HL-60 (cell line): Measurements from ENCODE around the gene CHPF2.

ENCODE experiments used
- DNase-seq, 2 experiments: peaks; one replicate each; pipeline ENCODE4 v3.0.0-alpha.2; 2010 to 2020; ENCODE audit warnings: low read depth in 1 of 2, low spot score in 1 of 2
- H3K27ac ChIP-seq: fragments of 250-450 bp; sonication (Bioruptor Pico); replicated peaks from 2 replicates; pipeline ENCODE4 v1.5.1; 2020; ENCODE audit warnings: mild to moderate bottlenecking, moderate library complexity
- H3K27me3 ChIP-seq: fragments of 250-450 bp; sonication (Bioruptor Pico); 2 replicates; pipeline ENCODE4 v1.5.1; 2021; ENCODE audit warnings: mild to moderate bottlenecking, moderate library complexity; ENCODE audit not compliant: insufficient read depth, poor library complexity, severe bottlenecking
- H3K4me3 ChIP-seq: replicated peaks from 2 replicates; pipeline ENCODE4 v1.5.1; 2011; ENCODE audit warnings: mild to moderate bottlenecking, control low read depth, low read length; ENCODE audit not compliant: insufficient read depth
- CTCF ChIP-seq: IDR thresholded peaks from one replicate; pipeline ENCODE4 v1.5.1; 2011; ENCODE audit warnings: low read length, control low read depth, inconsistent platforms; ENCODE audit not compliant: insufficient read depth
- GABPA ChIP-seq: IDR thresholded peaks from 2 replicates; pipeline ENCODE4 v1.6.1; 2012; ENCODE audit warnings: low read depth
- POLR2AphosphoS5 ChIP-seq: IDR thresholded peaks from 2 replicates; pipeline ENCODE4 v1.6.1; 2012; ENCODE audit warnings: low read depth
- REST ChIP-seq: IDR thresholded peaks from 2 replicates; pipeline ENCODE4 v1.6.1; 2012; ENCODE audit warnings: low read depth; ENCODE audit not compliant: insufficient replicate concordance
- SPI1 ChIP-seq: IDR thresholded peaks from 2 replicates; pipeline ENCODE4 v1.6.1; 2012; ENCODE audit warnings: low read depth, mild to moderate bottlenecking, borderline replicate concordance

Gene CHPF2

GRCh38 chr7:151260883-151261282, 28.6 kb downstream of the CHPF2 start:
- Histone ChIP-seq H3K27ac (no peak overlapping the region), H3K4me3 (no peak overlapping the region), H3K27me3 (no peaks in the 10 kb centered on the region)
- TF ChIP-seq GABPA (no peak), POLR2AphosphoS5 (no peak), REST (no peak), SPI1 (no peak), CTCF (no peak)
- no peak for DNase-seq

GRCh38 chr7:151261529-151261928, 29.2 kb downstream of the CHPF2 start:
- Histone ChIP-seq H3K4me3 (no peak overlapping the region), H3K27me3 (no peaks in the 10 kb centered on the region), H3K27ac (no peak overlapping the region)
- DNase-seq = no peak
- TF ChIP-seq CTCF = no peak
- no peak for TF ChIP-seq REST
- no peak for TF ChIP-seq GABPA
- TF ChIP-seq POLR2AphosphoS5 = no peak
- TF ChIP-seq SPI1 = no peak

GRCh38 chr7:151264615-151265014, 32.3 kb downstream of the CHPF2 start:
- DNase-seq = no peak
- no peak overlapping the region for H3K4me3 ChIP-seq
- no peak overlapping the region for H3K27ac ChIP-seq
- H3K27me3 ChIP-seq = no peaks in the 10 kb centered on the region
- TF ChIP-seq CTCF = no peak
- no peak for TF ChIP-seq REST
- no peak for TF ChIP-seq SPI1
- no peak for TF ChIP-seq GABPA
- TF ChIP-seq POLR2AphosphoS5 = no peak
